ENCODE data around the gene GPR33.

Gene GPR33

GRCh38 chr14:31489691-31490090 lies 1.9 kb upstream of the GPR33 start:
- in situ Hi-C loops (cut with MboI; ENCODE audit: low pct_unique_long_range_greater_than_20kb, low sequenced_read_pairs, unreplicated experiment) = no loop called here
- no peak for TF ChIP-seq CTCF (IDR thresholded peaks at IDR 0.05; ENCODE audit: extremely low read depth, insufficient read depth, missing control alignments)

GRCh38 chr14:31486764-31487163 lies 1.1 kb downstream of the GPR33 start:
- TF ChIP-seq CTCF (IDR thresholded peaks at IDR 0.05; ENCODE audit: extremely low read depth, insufficient read depth, missing control alignments) = no peak
- DNase-seq (ENCODE audit: low spot score) = no peak
- in situ Hi-C loops (cut with MboI; ENCODE audit: low pct_unique_long_range_greater_than_20kb, low sequenced_read_pairs, unreplicated experiment) = no loop called here

More at GRCh38 chr14:31489691-31490090, 1.9 kb upstream of the GPR33 start:
- peak; percentile 22 for DNase-seq (ENCODE audit: low spot score)

GRCh38 chr14:31484754-31485153 lies 3.1 kb downstream of the GPR33 start:
- no peak for TF ChIP-seq CTCF (IDR thresholded peaks at IDR 0.05; ENCODE audit: extremely low read depth, insufficient read depth, missing control alignments)
- no peak for DNase-seq (ENCODE audit: low spot score)
- in situ Hi-C loops (cut with MboI; ENCODE audit: low pct_unique_long_range_greater_than_20kb, low sequenced_read_pairs, unreplicated experiment) = no loop called here

GRCh38 chr14:31480156-31480555 lies 7.7 kb downstream of the GPR33 start:
- in situ Hi-C loops (cut with MboI; ENCODE audit: low pct_unique_long_range_greater_than_20kb, low sequenced_read_pairs, unreplicated experiment) = no loop called here
- TF ChIP-seq CTCF (IDR thresholded peaks at IDR 0.05; ENCODE audit: extremely low read depth, insufficient read depth, missing control alignments) = no peak
- no peak for DNase-seq (ENCODE audit: low spot score)

- in situ Hi-C loops (cut with MboI; ENCODE audit: low pct_unique_long_range_greater_than_20kb, low sequenced_read_pairs, unreplicated experiment) = no loop called here
- DNase-seq (ENCODE audit: low spot score) = no peak
- no peak for TF ChIP-seq CTCF (IDR thresholded peaks at IDR 0.05; ENCODE audit: extremely low read depth, insufficient read depth, missing control alignments)
Measured at GRCh38 chr14:31479027-31479426, 8.8 kb downstream of the GPR33 start.

- no peak for TF ChIP-seq CTCF (IDR thresholded peaks at IDR 0.05; ENCODE audit: extremely low read depth, insufficient read depth, missing control alignments)
- in situ Hi-C loops (cut with MboI; ENCODE audit: low pct_unique_long_range_greater_than_20kb, low sequenced_read_pairs, unreplicated experiment) = no loop called here
- DNase-seq (ENCODE audit: low spot score) = no peak
Measured at GRCh38 chr14:31477248-31477647, 10.6 kb downstream of the GPR33 start.

All from GM13977 (cell line).